ENCODE results near the gene TXNL4B. TPM values are rescaled to one million over a fixed set of nuclear protein-coding genes. Genes with fewer than 3 reads are reported as not detected.

The TXNL4B gene
- total and polyA plus RNA-seq, 4 donors: 5.4 to 17.7 (median 12.7) TPM

DNA sequence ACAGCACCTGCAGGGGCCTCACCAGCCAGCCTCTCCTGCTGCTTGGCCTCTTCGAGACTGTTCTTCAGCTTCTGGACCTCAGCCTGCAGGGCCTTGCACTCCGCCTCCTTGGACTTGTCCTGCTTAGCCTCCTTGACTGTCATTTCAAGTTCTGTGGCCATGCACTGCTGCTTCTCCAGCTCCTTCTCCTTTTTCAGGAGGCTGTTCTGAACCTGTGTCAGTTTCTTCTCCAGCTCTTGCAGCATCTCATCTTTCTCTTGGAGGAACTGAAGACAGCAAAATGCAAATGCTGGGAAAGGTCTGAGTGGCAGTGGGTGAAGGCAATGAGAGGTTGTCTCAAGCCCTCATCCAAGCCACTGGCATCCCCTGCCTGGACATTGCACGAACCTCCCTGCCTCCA is 39.3 kb upstream of the TXNL4B start:
- Histone ChIP-seq H3K27ac (ENCODE audit: low read depth in 1 of 2, low read length in 1 of 2) (no peak overlapping the region), H3K36me3 (ENCODE audit: control insufficient read depth in 4 of 4, insufficient read depth in 4 of 4, low read length in 4 of 4) (no peaks in the 10 kb centered on the region), H3K9me3 (ENCODE audit: control insufficient read depth in 4 of 4, insufficient read depth in 3 of 4, low read length in 3 of 4) (no peaks in the 10 kb centered on the region), H3K4me1 (ENCODE audit: control insufficient read depth in 5 of 5, insufficient read depth in 5 of 5, low read length in 5 of 5) (no peaks in the 10 kb centered on the region), H3K27me3 (ENCODE audit: control insufficient read depth in 3 of 3, insufficient read depth in 3 of 3, low read length in 2 of 3) (no peaks in the 10 kb centered on the region), H3K9ac (ENCODE audit: insufficient read depth in 1 of 2, low read length in 2 of 2) (no peak overlapping the region), H3K4me3 (no peak overlapping the region)
- WGBS, 2 donors: 89 to 93% methylated on average over 2 to 3 of the region's 3 CpGs
- DNase-seq: no peak
- no peak for TF ChIP-seq CTCF (IDR thresholded peaks at IDR 0.05; ENCODE audit: control extremely low read depth, extremely low read depth)
- ATAC-seq (ENCODE audit: insufficient read depth, low FRiP score): no peak

- H3K4me1 ChIP-seq (ENCODE audit: control insufficient read depth in 5 of 5, insufficient read depth in 5 of 5, low read length in 5 of 5): no peaks in the 10 kb centered on the region
- H3K9ac ChIP-seq (ENCODE audit: insufficient read depth in 1 of 2, low read length in 2 of 2): no peak overlapping the region
- no peak overlapping the region for H3K27ac ChIP-seq (ENCODE audit: low read depth in 1 of 2, low read length in 1 of 2)
- no peaks in the 10 kb centered on the region for H3K36me3 ChIP-seq (ENCODE audit: control insufficient read depth in 4 of 4, insufficient read depth in 4 of 4, low read length in 4 of 4)
- H3K4me3 ChIP-seq: no peak overlapping the region
- DNase-seq (no peak), ATAC-seq (ENCODE audit: insufficient read depth, low FRiP score) (no peak)
- no peaks in the 10 kb centered on the region for H3K27me3 ChIP-seq (ENCODE audit: control insufficient read depth in 3 of 3, insufficient read depth in 3 of 3, low read length in 2 of 3)
- no peak for TF ChIP-seq CTCF (IDR thresholded peaks at IDR 0.05; ENCODE audit: control extremely low read depth, extremely low read depth)
- WGBS, 2 donors: 73 to 86% methylated on average over 6 of the region's 6 CpGs
- no peaks in the 10 kb centered on the region for H3K9me3 ChIP-seq (ENCODE audit: control insufficient read depth in 4 of 4, insufficient read depth in 3 of 4, low read length in 3 of 4)
Observed at GRCh38 chr16:72131036-72131435, 37.6 kb upstream of the TXNL4B start.

DNA sequence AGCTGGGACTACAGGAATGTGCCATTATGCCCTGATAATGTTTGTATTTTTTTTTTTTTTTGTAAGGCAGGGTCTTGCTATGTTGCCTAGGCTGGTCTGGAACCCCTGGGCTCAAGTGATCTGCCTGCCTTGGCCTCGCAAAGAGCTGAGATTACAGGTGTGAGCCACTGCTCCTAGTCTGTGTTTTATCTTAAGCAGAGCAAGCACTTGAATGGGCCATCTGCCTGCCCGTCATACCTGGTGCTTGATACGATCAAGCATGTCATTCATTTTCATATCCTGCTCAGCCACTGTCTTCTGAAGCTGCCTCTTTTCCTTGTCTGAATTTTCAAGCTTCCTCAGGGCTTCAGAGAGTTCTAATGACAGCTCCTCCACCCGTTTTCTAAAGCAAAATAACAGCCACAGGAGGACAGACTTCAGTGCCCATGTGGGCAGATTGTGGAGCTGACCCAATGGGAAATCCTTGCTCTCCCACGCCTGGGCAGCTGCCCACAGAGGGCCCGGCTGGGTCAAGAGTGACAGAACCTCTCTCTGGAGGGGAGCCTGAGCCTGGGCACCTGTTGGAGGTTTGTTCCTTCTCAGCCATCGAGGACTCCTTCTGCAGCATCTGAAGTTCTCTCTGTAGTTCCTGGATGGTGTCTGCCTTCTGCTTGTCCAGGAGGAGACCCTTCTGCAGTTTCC is 36.7 kb upstream of the TXNL4B start:
- Histone ChIP-seq H3K9me3 (ENCODE audit: control insufficient read depth in 4 of 4, insufficient read depth in 3 of 4, low read length in 3 of 4) (no peaks in the 10 kb centered on the region), H3K27me3 (ENCODE audit: control insufficient read depth in 3 of 3, insufficient read depth in 3 of 3, low read length in 2 of 3) (no peaks in the 10 kb centered on the region), H3K4me3 (no peak overlapping the region), H3K9ac (ENCODE audit: insufficient read depth in 1 of 2, low read length in 2 of 2) (no peak overlapping the region), H3K36me3 (ENCODE audit: control insufficient read depth in 4 of 4, insufficient read depth in 4 of 4, low read length in 4 of 4) (no peaks in the 10 kb centered on the region), H3K27ac (ENCODE audit: low read depth in 1 of 2, low read length in 1 of 2) (no peak overlapping the region), H3K4me1 (ENCODE audit: control insufficient read depth in 5 of 5, insufficient read depth in 5 of 5, low read length in 5 of 5) (peaks cover 0 to 3% (median 0%) of the 10 kb centered on the region in 5 donors)
- no peak for ATAC-seq (ENCODE audit: insufficient read depth, low FRiP score)
- 84 to 91% methylated on average over 7 of the region's 7 CpGs for WGBS, 2 donors
- no peak for TF ChIP-seq CTCF (IDR thresholded peaks at IDR 0.05; ENCODE audit: control extremely low read depth, extremely low read depth)
- DNase-seq: no peak

GRCh38 chr16:72128701-72129100 is 35.3 kb upstream of the TXNL4B start:
- no peak overlapping the region for H3K4me3 ChIP-seq
- no peak overlapping the region for H3K9ac ChIP-seq (ENCODE audit: insufficient read depth in 1 of 2, low read length in 2 of 2)
- DNase-seq: no peak
- no peaks in the 10 kb centered on the region for H3K36me3 ChIP-seq (ENCODE audit: control insufficient read depth in 4 of 4, insufficient read depth in 4 of 4, low read length in 4 of 4)
- H3K27me3 ChIP-seq (ENCODE audit: control insufficient read depth in 3 of 3, insufficient read depth in 3 of 3, low read length in 2 of 3): no peaks in the 10 kb centered on the region
- TF ChIP-seq CTCF (IDR thresholded peaks at IDR 0.05; ENCODE audit: control extremely low read depth, extremely low read depth): no peak
- no peak for ATAC-seq (ENCODE audit: insufficient read depth, low FRiP score)
- WGBS, 2 donors: 84 to 85% methylated on average over 9 of the region's 9 CpGs
- H3K9me3 ChIP-seq (ENCODE audit: control insufficient read depth in 4 of 4, insufficient read depth in 3 of 4, low read length in 3 of 4): no peaks in the 10 kb centered on the region
- H3K27ac ChIP-seq (ENCODE audit: low read depth in 1 of 2, low read length in 1 of 2): no peak overlapping the region
- H3K4me1 ChIP-seq (ENCODE audit: control insufficient read depth in 5 of 5, insufficient read depth in 5 of 5, low read length in 5 of 5): peaks cover 0 to 5% (median 0%) of the 10 kb centered on the region in 5 donors

Data from lung (tissue), 12 donors.